Measurements from ENCODE around the gene IL31RA.

IL31RA gene

DNA sequence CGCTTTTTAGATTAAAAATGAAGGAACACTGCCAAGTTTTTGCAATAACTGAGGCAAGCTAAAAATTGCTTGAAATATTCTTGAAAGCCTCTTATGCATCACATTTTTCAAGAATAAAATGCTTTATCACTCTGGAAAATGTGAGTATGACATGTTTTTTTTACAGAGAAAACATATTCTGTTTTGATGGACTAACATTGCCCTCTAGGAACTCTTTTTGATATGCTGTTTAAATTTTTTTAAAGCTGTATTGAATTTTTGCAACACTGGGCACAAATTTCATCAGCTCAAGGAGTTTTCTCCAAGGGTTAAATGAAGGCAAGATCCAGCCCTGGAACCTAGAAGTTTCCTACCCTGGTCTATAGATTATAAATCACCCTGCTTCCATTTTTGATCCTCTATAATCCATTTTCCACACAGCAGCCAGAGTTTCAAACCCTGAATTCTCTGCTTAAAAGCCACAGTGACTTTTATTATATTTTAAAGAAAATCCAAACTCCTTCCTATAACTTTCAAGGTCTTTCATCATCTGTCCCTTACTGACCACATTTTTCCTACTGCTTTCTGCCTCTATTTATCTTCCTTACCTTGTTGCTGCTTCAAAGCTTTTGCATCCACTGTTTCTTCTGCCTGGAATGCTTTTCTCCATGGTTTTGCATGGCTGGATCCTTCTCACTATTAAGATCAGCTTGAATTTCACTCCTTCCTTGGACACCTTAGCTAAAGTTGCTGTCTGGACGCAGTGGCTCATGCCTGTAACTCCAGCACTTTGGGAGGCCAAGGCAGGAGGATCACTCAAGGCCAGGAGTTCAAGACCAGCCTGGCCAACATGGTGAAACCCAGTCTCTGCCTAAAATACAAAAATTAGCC, 60.9 kb downstream of the IL31RA start:
- DNase-seq (ENCODE audit: low spot score) = no peak
- TF ChIP-seq, protein P1, sequence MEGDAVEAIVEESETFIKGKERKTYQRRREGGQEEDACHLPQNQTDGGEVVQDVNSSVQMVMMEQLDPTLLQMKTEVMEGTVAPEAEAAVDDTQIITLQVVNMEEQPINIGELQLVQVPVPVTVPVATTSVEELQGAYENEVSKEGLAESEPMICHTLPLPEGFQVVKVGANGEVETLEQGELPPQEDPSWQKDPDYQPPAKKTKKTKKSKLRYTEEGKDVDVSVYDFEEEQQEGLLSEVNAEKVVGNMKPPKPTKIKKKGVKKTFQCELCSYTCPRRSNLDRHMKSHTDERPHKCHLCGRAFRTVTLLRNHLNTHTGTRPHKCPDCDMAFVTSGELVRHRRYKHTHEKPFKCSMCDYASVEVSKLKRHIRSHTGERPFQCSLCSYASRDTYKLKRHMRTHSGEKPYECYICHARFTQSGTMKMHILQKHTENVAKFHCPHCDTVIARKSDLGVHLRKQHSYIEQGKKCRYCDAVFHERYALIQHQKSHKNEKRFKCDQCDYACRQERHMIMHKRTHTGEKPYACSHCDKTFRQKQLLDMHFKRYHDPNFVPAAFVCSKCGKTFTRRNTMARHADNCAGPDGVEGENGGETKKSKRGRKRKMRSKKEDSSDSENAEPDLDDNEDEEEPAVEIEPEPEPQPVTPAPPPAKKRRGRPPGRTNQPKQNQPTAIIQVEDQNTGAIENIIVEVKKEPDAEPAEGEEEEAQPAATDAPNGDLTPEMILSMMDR (IDR thresholded peaks at IDR 0.05; ENCODE audit: extremely low read depth, insufficient read depth, missing control alignments) = no peak
- in situ Hi-C loops (cut with MboI; ENCODE audit: low pct_unique_long_range_greater_than_20kb, low sequenced_read_pairs, unreplicated experiment) = no loop called here

DNA sequence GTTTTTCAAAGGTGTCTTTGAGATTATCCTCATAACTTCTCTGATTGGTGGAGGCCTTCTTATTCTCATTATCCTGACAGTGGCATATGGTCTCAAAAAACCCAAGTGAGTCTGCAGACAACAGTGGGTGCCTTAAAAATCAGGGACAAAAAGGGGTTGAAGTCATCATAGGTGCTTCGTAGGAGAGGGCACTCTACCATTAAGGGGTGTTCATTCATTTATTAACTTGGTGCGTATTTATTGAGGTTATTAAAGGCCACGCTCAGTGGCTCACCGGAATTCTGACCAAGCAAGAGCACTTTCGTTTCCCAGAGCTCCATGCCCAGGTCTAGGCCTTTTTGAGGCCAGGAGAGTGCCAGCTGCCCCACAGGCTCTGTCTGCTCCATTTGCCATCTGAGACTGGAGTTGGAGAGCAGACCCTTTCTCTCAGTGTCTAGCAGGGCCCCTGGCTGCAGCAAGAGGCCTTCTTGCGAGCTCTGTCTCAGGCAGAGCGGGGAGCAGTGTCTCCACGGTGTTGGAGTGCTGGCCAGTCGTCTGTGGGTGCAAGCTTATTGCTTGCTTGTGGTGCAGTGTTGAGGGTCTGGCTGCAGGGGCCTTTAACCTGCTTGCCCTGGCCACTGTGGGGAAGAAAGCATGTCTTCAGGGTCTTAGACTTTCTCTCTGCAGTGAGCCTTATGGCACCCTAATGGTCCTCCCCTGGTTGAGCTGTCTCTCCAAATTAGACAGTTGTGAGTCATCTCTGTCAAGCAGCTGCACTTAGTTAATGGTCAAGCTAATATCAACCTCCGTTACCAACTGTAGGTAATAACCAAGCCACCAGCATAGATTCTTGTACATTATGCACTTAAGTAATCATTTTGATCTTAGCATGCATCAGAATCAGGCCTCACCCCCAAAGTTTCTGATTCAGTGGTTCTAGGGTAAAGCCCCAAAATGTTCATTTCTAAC, 62.6 kb downstream of the IL31RA start:
- DNase-seq (ENCODE audit: low spot score) = no peak
- TF ChIP-seq, protein P1 (IDR thresholded peaks at IDR 0.05; ENCODE audit: extremely low read depth, insufficient read depth, missing control alignments) = no peak
- in situ Hi-C loops (cut with MboI; ENCODE audit: low pct_unique_long_range_greater_than_20kb, low sequenced_read_pairs, unreplicated experiment) = no loop called here

DNA sequence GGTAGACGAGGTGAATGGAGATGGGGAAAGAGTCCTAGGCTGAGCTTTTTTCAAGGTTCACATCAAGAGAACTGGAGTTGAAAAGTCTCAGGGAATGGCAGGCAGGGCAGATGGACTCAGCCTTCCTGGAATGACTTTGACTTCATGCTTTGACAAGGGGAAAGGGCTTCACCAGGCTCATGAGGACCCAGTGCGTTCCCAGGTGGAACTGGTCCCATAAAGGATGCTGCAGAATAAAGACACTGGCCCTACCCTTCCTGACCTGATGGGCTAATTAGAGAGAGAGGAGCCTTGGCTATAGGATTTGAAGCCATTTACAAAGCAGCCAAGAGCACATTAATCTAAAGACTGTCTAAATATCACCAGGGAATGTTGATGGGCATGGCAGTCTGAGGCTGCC, 63.8 kb downstream of the IL31RA start:
- DNase-seq (ENCODE audit: low spot score) = no peak
- in situ Hi-C loops (cut with MboI; ENCODE audit: low pct_unique_long_range_greater_than_20kb, low sequenced_read_pairs, unreplicated experiment) = no loop called here
- TF ChIP-seq, protein P1 (IDR thresholded peaks at IDR 0.05; ENCODE audit: extremely low read depth, insufficient read depth, missing control alignments) = no peak

DNA sequence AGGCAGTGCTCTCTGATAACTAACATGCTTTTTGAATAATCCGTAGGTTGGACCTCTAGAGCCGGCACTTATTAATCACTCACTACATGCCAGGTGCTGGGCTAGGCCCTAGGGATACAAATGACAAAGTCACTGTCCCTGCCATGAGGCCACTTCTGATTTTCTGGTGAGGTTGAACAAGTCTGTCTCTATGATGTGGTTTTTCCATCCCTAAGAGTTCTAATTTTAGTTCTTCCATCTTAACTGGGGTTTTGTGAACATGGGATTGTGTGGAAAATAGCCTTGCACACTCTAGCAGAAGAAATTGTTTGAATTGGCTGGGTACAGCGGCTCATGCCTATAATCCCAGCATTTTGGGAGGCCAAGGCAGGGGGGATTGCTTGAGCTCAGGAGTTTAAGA, 64.6 kb downstream of the IL31RA start:
- no peak for DNase-seq (ENCODE audit: low spot score)
- in situ Hi-C loops (cut with MboI; ENCODE audit: low pct_unique_long_range_greater_than_20kb, low sequenced_read_pairs, unreplicated experiment) = no loop called here
- TF ChIP-seq, protein P1 (IDR thresholded peaks at IDR 0.05; ENCODE audit: extremely low read depth, insufficient read depth, missing control alignments) = no peak

DNA sequence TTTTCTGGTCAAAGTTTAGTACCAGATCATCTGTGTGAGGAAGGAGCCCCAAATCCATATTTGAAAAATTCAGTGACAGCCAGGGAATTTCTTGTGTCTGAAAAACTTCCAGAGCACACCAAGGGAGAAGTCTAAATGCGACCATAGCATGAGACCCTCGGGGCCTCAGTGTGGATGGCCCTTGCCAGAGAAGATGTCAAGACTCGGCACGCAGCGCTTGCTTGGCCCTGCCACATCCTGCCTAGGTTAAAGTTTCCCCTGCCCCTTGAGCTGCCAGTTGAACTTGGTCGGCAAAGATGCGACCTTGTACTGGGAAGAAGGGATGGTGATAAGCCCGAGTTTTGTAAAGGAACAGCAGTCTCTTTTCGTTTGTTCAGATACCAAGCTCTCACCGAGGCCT, 65.8 kb downstream of the IL31RA start:
- DNase-seq (ENCODE audit: low spot score) = no peak
- in situ Hi-C loops (cut with MboI; ENCODE audit: low pct_unique_long_range_greater_than_20kb, low sequenced_read_pairs, unreplicated experiment) = no loop called here
- TF ChIP-seq, protein P1 (IDR thresholded peaks at IDR 0.05; ENCODE audit: extremely low read depth, insufficient read depth, missing control alignments) = no peak

- in situ Hi-C loops (cut with MboI; ENCODE audit: low pct_unique_long_range_greater_than_20kb, low sequenced_read_pairs, unreplicated experiment) = no loop called here
- TF ChIP-seq, protein P1 (IDR thresholded peaks at IDR 0.05; ENCODE audit: extremely low read depth, insufficient read depth, missing control alignments) = no peak
- DNase-seq (ENCODE audit: low spot score) = no peak
Observed at GRCh38 chr5:55917402-55918086, 66.4 kb downstream of the IL31RA start.

All from GM13977 (cell line).